Stimulated activated naive CD8-positive, alpha-beta T cell treated with anti-CD3 and anti-CD28 coated beads, Interleukin-15, amount 100 ng/mL, for 72 hours (primary cell): ENCODE data around the gene TECRL.

Source experiments
- ATAC-seq: fragments of 150-1000 bp; cut with Tn5 transposase; 2 replicates; pipeline ENCODE4 v1.10.0; 2021; ENCODE audit warnings: mild to moderate bottlenecking, moderate library complexity
- DNase-seq, 2 donors: peaks; one replicate each; pipeline ENCODE4 v3.0.0; 2021 to 2022
- H3K27ac Mint-ChIP-seq, 2 donors: one replicate each; pipeline ENCODE4 v1.8.0; 2022; ENCODE audit warnings: mild to moderate bottlenecking in 2 of 2, mixed read lengths in 2 of 2, moderate library complexity in 2 of 2
- H3K27me3 Mint-ChIP-seq: one replicate; pipeline ENCODE4 v1.8.0; 2022; ENCODE audit warnings: mixed read lengths
- H3K4me1 Mint-ChIP-seq: one replicate; pipeline ENCODE4 v1.8.0; 2022; ENCODE audit warnings: mild to moderate bottlenecking, mixed read lengths
- H3K4me3 Mint-ChIP-seq, 2 donors: one replicate each; pipeline ENCODE4 v1.8.0; 2022; ENCODE audit warnings: mild to moderate bottlenecking in 2 of 2, mixed read lengths in 2 of 2, moderate library complexity in 1 of 2
- H3K9me3 Mint-ChIP-seq, 2 donors: one replicate each; pipeline ENCODE4 v1.8.0; 2022; ENCODE audit warnings: mixed read lengths in 2 of 2

The TECRL gene

DNA sequence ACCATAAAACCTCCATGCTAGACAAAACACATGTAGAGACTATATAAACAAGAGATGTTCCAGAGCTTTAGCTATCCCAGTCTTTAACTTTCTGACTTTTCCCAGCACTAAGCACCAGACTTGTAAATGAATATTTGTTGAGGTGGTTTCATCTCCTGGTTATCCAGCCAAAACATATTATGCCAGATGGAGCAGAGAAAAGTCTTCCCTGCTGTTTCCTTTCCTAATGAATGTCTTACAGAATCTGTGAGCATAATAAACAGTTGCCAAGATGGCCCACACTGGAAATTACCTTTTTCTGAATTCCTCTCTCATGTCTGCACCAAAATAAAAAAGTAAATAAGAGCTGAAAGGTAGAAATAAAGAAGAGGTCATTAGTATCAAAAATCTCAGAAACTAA is 159.2 kb downstream of the TECRL start:
- no peaks in the 10 kb centered on the region for H3K4me1 Mint-ChIP-seq
- H3K27me3 Mint-ChIP-seq = no peaks in the 10 kb centered on the region
- peaks cover 8 to 14% of the 10 kb centered on the region in 2 donors for H3K9me3 Mint-ChIP-seq
- DNase-seq (no peak), ATAC-seq (no peak)
- H3K27ac Mint-ChIP-seq = no peak overlapping the region
- no peak overlapping the region for H3K4me3 Mint-ChIP-seq

DNA sequence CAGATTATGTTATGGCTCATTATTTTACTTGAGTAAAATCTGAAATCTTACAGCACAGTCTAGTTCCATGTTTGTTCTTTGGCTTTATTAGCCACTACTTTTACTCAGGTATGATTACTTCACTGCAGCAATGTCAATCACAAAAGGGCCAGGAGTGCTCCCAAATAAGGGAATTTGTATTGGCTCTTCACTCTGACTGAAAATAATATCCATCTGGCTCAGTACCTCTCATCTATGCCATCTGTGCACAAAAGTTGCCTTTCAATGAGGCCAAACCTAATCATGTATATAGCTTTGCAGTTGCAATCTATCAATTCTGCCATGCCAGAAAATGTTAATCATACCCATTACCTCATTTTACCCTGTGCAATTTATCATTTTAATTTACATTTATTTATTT is 161.1 kb downstream of the TECRL start:
- Mint-ChIP-seq H3K27ac (no peak overlapping the region), H3K9me3 (peaks cover 8 to 14% of the 10 kb centered on the region in 2 donors), H3K4me1 (no peaks in the 10 kb centered on the region), H3K27me3 (no peaks in the 10 kb centered on the region), H3K4me3 (no peak overlapping the region)
- ATAC-seq = no peak
- no peak for DNase-seq

DNA sequence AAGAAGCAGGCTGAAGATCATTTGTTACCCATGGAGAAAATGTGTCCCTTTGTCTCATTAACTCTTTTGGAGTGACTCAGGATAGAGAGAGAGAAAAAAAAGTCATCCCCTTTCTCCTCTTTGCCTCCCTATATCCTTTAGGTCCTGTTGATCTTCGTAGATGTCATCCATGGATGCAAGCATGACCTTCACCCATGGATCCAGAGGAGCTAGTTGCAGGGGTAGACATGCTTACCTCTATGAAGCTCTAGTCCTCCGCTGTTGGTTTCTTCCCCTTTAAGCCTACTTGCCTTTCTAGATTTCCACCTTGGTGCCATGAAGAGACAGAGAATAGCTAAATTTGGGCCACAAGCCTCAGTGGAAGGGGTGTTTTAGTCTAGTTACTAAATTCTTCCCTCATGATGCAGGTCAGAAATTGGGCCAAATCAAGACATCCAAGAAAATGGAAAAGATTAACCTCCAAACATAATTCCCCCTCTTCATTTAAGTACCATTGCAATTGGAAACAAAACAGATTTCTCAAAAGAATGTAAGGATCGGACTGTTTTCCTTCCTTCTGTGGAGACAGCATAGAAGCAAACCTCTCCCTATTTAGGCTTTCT is 178.4 kb downstream of the TECRL start:
- ATAC-seq = no peak
- Mint-ChIP-seq H3K27ac (no peak overlapping the region), H3K9me3 (peaks cover 26 to 38% of the 10 kb centered on the region in 2 donors), H3K4me3 (no peak overlapping the region), H3K4me1 (no peaks in the 10 kb centered on the region), H3K27me3 (no peaks in the 10 kb centered on the region)
- no peak for DNase-seq
